ENCODE measurements around the gene KL.
A peak's percentile ranks its signal among the peaks of the same experiment; 100 is the strongest.

The KL gene

DNA sequence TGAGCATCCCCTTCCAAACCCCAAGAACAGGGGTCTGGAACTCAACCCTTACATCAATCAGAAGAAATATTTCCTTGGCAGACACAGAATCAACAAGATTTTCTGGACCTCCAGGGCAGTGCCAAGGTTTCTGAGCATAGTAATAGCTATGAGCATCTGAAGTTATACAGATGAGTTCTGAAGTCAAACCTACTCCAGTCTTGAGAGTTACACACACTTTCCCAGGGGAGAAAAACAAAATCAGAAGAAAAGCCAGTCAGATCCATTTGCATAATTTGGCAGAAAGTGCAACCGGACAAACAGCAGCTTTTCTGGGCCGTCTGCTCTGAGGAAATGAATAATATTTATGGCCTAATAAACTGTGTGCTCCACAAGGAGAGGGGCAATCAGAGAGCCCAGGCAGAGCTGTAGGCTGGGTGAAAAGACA is 93.1 kb downstream of the KL start:
- DNase-seq (ENCODE audit: low read depth): no peak
- no peak overlapping the region for H3K4me3 ChIP-seq (ENCODE audit: low read depth, low read length)
- TF ChIP-seq, protein P1, sequence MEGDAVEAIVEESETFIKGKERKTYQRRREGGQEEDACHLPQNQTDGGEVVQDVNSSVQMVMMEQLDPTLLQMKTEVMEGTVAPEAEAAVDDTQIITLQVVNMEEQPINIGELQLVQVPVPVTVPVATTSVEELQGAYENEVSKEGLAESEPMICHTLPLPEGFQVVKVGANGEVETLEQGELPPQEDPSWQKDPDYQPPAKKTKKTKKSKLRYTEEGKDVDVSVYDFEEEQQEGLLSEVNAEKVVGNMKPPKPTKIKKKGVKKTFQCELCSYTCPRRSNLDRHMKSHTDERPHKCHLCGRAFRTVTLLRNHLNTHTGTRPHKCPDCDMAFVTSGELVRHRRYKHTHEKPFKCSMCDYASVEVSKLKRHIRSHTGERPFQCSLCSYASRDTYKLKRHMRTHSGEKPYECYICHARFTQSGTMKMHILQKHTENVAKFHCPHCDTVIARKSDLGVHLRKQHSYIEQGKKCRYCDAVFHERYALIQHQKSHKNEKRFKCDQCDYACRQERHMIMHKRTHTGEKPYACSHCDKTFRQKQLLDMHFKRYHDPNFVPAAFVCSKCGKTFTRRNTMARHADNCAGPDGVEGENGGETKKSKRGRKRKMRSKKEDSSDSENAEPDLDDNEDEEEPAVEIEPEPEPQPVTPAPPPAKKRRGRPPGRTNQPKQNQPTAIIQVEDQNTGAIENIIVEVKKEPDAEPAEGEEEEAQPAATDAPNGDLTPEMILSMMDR (IDR thresholded peaks at IDR 0.05; ENCODE audit: low read depth, low read length, missing control alignments): no peak
- in situ Hi-C loops (cut with HindIII; ENCODE audit: low sequenced_read_pairs): no loop called here

- TF ChIP-seq, protein P1 (IDR thresholded peaks at IDR 0.05; ENCODE audit: low read depth, low read length, missing control alignments): no peak
- DNase-seq (ENCODE audit: low read depth): no peak
- in situ Hi-C loops (cut with HindIII; ENCODE audit: low sequenced_read_pairs): loop anchor here (5.0 kb wide), 1 partner anchor 42 kb away; no protein-coding TSS in a partner anchor
- no peak overlapping the region for H3K4me3 ChIP-seq (ENCODE audit: low read depth, low read length)
Measured at GRCh38 chr13:33109801-33110200, 93.6 kb downstream of the KL start.

DNA sequence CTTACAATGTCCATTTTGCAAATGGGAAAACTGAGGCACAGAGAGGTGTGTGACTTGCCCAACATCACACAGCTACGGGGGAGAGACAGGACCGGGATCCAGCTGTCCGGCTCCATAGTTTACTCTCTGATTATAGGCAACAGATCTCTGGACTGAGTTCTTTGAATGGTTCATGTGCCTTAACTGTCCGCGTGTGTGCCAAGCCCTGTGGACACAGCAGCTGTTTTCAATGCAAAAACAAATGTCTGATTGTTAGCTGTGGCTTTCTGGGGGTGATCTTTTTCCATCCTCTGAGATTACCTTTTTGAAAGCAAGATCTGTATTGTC is 94.1 kb downstream of the KL start:
- no peak overlapping the region for H3K4me3 ChIP-seq (ENCODE audit: low read depth, low read length)
- TF ChIP-seq, protein P1 (IDR thresholded peaks at IDR 0.05; ENCODE audit: low read depth, low read length, missing control alignments): no peak
- DNase-seq (ENCODE audit: low read depth): no peak
- in situ Hi-C loops (cut with HindIII; ENCODE audit: low sequenced_read_pairs): loop anchor here (5.0 kb wide), 1 partner anchor 43 kb away; no protein-coding TSS in a partner anchor

GRCh38 chr13:33110713-33111413 is 94.6 kb downstream of the KL start:
- no peak for DNase-seq (ENCODE audit: low read depth)
- in situ Hi-C loops (cut with HindIII; ENCODE audit: low sequenced_read_pairs): loop anchor here (5.0 kb wide), 1 partner anchor 44 kb away; no protein-coding TSS in a partner anchor
- TF ChIP-seq, protein P1 (IDR thresholded peaks at IDR 0.05; ENCODE audit: low read depth, low read length, missing control alignments): no peak
- H3K4me3 ChIP-seq (ENCODE audit: low read depth, low read length): no peak overlapping the region

DNA sequence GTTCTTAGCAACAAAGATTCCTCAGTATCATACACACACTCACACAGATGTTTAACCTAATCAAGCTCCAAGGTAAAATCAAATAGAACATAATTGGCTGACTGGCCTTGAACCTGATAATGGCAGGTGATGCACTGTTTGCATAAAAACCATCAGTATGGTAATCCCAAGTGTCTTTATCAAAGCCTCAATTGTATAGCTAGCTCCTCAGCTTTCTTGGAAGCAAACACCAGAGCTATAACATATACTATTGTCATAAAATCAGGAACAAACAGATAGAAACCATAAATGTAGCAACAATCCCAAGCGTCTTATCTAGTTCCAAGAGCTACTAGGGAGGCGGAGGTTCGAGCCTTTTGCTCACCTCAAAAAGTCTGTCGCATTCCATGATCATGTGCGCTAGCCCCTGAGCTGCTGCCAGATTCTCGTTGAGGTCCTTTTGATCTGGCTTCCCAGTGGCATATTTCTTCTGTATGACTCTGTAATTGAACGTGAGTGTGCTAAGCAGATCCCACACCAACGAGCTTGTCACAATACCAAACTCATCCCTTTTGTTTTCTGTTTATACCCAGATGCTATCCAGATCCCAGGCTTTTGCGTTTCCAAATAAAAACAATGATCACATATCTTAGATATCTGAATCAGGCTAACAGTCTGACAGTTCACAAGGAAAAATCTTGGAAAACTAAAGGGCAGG is 95.3 kb downstream of the KL start:
- H3K4me3 ChIP-seq (ENCODE audit: low read depth, low read length): no peak overlapping the region
- DNase-seq (ENCODE audit: low read depth): peak; percentile 66
- TF ChIP-seq, protein P1 (IDR thresholded peaks at IDR 0.05; ENCODE audit: low read depth, low read length, missing control alignments): no peak
- in situ Hi-C loops (cut with HindIII; ENCODE audit: low sequenced_read_pairs): loop anchor here (5.0 kb wide), 1 partner anchor 44 kb away; no protein-coding TSS in a partner anchor

- TF ChIP-seq, protein P1 (IDR thresholded peaks at IDR 0.05; ENCODE audit: low read depth, low read length, missing control alignments): no peak
- no peak overlapping the region for H3K4me3 ChIP-seq (ENCODE audit: low read depth, low read length)
- in situ Hi-C loops (cut with HindIII; ENCODE audit: low sequenced_read_pairs): loop anchor here (5.0 kb wide), 1 partner anchor 45 kb away; no protein-coding TSS in a partner anchor
- DNase-seq (ENCODE audit: low read depth): no peak
Measured at GRCh38 chr13:33112766-33113165, 96.5 kb downstream of the KL start.

Data from astrocyte of the cerebellum (primary cell).